ENCODE results near the gene ACIN1.
"Not testable (repeated sequence)": the region's sequence is repeated elsewhere in the genome, so short reads cannot be mapped to it uniquely, and the experiment has no call there.

ACIN1 gene

GRCh38 chr14:23124337-23124954 lies 29.5 kb upstream of the ACIN1 start:
- DNase-seq: no peak

DNA sequence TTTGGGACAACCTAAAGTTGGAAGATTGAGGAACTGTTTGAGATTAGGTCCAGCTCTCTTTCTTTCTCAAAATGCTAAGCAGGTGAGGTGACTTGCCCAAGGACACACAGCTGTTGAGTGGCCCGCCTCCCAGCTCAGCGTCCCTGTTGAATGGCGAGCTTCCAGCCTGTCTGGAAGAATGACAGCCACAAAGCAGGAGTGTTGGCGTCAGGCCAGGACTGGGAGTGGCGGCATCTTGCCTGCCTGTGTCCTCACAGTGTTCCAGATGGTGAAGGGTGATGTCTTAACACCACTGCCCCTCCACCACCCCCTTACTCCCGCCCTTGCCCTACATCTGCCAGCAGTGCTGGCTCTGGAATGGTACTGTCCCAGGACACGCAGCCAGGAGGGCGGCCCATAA lies 28.5 kb upstream of the ACIN1 start:
- DNase-seq: no peak

GRCh38 chr14:23122086-23122485 lies 27.1 kb upstream of the ACIN1 start:
- DNase-seq: no peak

GRCh38 chr14:23121361-23121771 lies 26.4 kb upstream of the ACIN1 start:
- DNase-seq: no peak

DNA sequence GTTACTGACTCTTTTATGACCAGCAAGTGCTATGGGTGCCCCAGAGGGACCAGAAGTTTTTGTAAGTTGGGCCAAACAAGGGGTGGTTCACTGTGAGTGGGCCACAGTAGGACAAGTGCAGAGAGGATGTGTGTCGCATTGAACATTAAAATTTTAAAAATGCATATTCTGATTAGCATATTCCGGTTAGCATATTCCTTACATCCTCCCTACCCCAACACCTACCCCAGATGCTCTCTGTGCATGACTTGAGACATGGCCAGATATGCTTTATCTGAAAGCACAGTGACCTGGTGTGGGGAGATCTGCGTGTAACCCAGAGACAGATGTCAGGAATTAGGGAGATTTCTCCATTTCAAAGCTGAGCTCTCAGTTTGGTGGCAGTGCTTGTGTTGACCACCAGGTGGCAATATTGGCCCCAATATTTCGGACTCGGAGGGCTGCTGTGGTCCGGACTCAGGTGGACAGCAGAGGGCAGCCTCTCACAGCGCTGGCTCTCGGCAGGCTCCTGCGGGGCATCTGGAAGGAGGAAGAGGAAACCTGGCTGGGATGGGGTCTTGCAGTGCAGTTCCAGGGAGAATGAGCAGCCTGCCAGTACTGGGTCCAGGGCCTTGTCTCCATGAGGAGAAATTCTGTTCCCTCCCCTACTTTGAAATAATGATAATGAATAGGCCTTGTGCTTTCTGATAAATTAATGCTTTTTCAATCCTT lies 25.8 kb upstream of the ACIN1 start:
- DNase-seq: peak; percentile 80

- no peak for DNase-seq
Measured at GRCh38 chr14:23119363-23120327, 24.7 kb upstream of the ACIN1 start.

DNA sequence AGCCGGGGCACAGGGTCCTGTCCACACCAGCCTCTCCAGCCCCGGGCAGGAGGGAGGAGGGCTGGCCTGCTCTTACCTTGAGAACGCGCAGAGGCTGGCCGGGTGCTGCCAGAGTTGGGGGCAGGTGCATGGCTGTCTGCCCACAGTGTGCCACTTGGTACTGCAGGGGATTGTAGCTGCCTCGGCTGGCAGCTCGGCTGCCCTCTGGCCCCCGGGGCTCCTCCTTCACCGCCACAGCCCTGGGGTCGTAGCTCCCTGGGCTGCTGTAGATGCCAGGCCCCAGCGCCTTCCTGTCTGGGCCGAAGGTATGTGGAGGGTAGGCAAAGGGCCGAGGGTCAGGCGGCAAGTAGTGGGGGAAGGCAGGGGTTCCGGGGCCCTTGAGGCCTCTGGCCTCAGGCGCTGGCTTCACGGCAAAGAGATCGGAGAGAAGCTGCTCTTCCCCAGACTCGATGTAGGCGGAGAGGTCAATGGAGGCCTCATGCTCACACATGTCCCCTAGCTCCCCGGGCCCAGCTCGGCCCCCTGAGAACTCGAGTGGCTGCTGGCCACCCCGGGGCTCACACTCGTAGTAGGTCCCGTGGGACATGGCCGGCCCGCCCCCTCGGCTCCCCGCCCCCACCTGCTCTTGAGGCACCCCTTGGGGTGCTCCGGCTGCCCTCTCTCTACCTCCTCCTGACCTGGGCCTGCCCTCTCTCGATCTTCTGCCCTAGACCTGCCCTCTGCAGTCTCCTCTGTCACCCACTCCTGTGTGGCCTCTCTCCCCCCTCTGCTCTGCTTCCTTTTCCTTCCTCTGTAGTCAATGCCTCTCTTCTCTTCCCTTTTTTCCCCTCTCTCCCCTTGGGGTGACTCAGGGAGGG lies 23.8 kb upstream of the ACIN1 start, which contains the start of gene CEBPE:
Gene CEBPE, minus strand, starts transcription at position 750 of the 857 bp plus-strand sequence. Its CDS starts 164 bp downstream, at position 586.
- no peak for DNase-seq

- DNase-seq: no peak
Measured at GRCh38 chr14:23117371-23118020, 22.6 kb upstream of the ACIN1 start.

DNA sequence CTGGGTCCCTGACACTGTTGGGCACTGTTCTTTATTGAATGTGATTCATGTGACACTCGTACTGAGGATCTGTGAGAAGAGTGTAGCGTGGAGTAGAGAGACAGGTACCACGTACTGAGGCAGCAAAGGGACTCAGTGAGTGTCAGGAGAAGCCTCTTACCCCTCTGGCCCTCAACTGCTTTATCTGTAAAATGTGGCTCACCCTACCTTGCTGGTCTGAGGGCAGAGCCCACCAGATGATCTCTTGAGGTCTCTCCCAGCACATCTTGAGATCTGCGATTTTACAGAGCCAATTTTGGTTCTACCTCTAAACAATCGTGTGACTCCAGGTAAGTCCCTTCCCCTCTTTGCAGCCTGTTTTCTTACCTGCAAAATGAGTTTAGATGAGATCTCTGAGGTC lies 21.0 kb upstream of the ACIN1 start:
- DNase-seq: no peak

GRCh38 chr14:23115039-23115731 lies 20.2 kb upstream of the ACIN1 start:
- peak; percentile 58 for DNase-seq

DNA sequence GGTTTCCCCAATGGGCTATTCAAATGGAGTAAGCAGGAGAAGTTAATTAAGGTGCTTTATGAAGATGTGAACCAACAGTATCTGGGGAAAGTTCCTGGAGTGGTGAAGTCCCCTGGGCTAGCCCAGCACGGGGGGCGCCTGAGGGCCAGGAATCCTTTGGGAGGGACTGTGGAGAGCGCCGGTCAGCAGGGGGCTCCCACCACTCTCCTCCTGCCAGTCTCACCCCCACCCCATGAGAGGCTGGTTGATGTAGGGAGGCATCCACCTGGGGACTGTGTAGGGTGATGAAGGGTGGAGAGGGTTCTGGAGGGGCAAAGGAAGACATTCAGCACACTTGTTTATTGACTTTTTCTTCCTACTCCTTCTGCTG lies 19.7 kb upstream of the ACIN1 start:
- no peak for DNase-seq

- DNase-seq: no peak
Measured at GRCh38 chr14:23114120-23114458, 19.2 kb upstream of the ACIN1 start.

- DNase-seq: no peak
Measured at GRCh38 chr14:23113431-23114119, 18.6 kb upstream of the ACIN1 start.

DNA sequence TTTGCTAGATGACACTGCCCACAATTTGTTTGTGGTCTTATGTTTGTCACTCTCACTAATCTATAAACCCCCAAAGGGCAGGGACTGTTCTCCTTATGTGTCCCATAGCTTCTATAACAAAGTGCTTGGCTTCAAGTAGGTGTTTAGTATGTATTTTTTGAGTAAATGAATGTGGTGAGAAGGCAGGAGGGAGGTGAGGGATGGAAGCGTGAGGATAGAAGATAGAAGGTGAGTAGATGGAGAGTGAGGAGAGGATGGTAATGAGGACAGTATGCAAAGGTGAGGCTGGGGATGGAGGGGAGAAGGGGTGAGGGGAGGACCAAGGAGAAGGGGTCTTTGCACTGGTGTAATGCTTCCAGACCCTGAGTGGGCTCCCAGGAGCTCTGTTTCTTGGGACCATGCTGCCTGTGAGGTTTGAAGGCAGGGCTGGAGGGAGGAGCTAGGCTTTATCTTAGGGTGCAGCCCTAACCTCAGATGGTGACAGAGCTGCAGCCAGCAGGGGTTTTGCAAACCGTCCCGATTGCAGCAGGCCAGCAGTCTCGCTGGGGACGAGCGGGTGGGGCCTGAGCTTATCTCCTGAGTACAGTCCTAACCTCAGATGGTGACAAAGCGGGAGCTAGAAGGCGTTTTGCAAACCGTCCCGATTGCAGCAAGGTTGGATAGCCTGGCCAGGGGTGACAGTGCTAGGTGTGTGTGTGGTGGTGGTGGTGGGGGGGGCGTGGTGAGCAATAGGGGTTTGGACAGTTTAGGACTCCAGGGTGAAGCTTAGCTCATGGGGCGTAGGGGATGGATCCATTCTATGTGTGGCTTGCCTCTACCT lies 17.6 kb upstream of the ACIN1 start:
- DNase-seq: no peak

- no peak for DNase-seq
Measured at GRCh38 chr14:23110579-23111365, 15.8 kb upstream of the ACIN1 start.

DNA sequence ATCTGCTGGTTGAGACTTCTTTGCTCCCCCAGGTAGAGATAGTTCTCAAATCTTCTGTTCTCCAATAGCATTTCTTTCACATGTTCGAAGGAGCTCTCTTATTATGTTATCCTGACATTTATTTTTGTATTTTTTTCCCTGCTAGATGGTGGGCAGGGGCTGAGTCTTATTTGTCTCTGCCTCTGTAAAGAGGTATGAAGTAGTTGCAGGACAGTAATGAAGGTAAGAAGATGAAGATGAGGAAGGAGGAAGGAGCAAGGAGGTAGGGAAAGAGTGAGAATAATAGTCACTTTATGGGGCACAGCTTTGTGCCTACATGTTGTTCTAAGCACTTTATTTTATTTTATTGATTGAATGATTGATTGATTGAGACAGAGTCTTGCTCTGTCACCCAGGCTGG lies 14.8 kb upstream of the ACIN1 start:
- DNase-seq: no peak

- DNase-seq: not testable (repeated sequence)
Measured at GRCh38 chr14:23108169-23108568, 13.2 kb upstream of the ACIN1 start.

- DNase-seq: not testable (repeated sequence)
Measured at GRCh38 chr14:23107620-23108019, 12.7 kb upstream of the ACIN1 start.

GRCh38 chr14:23106747-23107045 lies 11.8 kb upstream of the ACIN1 start:
- no peak for DNase-seq
